ENCODE results near the gene STT3B.

Gene STT3B

GRCh38 chr3:31550452-31551251 is 17.9 kb downstream of the STT3B start:
- no peak for FAIRE-seq
- peak; percentile 27 for DNase-seq (ENCODE audit: low spot score)

GRCh38 chr3:31551646-31552045 is 18.9 kb downstream of the STT3B start:
- DNase-seq (ENCODE audit: low spot score) (no peak), FAIRE-seq (no peak)

- DNase-seq (ENCODE audit: low spot score) (no peak), FAIRE-seq (no peak)
Measured at GRCh38 chr3:31552103-31552502, 19.4 kb downstream of the STT3B start.

GRCh38 chr3:31553258-31553657 is 20.5 kb downstream of the STT3B start:
- FAIRE-seq (no peak), DNase-seq (ENCODE audit: low spot score) (no peak)

DNA sequence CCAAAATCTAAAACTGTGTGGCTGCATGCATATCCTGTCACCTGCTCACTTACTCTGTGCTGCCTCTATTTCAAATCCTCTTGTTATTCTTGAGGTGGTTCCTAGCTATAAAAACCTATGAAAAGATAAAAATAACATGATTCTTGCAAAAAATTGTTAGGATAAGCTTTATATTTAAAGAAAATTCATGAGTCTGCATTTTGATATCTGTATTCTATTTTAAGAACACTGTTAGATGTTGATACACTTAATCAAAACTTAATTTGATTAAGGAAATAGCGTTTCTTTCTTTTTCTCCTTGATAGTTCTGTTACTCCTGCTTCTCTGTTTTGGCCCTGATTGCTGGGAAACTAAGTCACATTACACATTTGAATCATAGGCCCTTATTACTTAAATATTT is 22.5 kb downstream of the STT3B start:
- FAIRE-seq (no peak), DNase-seq (ENCODE audit: low spot score) (no peak)

DNA sequence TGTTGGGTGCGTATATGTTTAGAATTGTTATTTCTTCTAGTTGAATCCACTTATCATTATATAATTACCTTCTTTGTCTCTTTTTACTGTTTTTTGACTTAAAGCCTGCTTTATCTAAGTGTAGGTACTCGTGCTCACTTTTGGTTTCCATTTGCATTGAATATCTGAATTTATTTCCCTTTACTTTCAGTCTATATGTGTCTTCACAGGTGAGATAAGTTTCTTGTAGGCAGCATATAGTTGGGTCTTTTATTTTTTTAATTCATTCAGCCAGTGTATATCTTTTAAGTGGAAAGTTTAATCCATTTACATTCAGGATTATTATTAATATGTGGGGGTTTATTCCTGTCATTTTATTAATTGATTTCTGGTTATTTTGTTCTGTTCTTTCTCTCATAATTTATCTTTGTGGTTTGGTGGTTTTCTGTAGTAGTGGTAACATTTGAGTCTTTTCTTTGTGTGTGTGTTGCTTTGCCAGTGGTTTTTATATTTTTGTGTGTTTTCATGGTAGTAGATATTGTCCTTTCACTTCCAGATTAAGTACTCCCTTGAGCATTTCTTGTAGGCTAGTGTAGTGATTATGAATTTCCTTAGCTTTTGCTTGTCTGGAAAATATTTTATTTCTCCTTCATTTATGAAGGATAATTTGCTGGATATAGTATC is 27.3 kb downstream of the STT3B start:
- DNase-seq (ENCODE audit: low spot score) (no peak), FAIRE-seq (no peak)

- DNase-seq (ENCODE audit: low spot score) (no peak), FAIRE-seq (no peak)
Measured at GRCh38 chr3:31561891-31562290, 29.2 kb downstream of the STT3B start.

DNA sequence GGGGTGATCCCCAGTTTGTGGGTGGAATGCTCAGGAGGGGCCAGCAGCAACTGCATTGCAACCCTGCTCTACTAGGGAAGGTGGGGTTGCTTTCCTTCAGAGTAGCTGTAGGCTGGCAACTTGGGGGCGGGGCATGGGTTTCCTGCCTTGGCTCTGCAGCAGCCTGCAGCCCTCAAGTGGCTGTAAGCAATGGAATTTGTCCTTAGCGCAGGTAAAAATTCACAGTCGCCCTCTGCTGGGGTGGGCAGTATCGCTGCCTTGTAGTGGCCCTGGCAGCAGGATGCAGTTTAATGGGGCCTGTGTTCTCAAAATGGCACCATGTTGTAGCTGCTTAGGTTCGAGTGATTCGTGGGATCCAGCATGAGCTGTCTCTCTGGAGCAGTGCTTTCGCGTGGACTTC is 29.8 kb downstream of the STT3B start:
- FAIRE-seq (no peak), DNase-seq (ENCODE audit: low spot score) (no peak)

DNA sequence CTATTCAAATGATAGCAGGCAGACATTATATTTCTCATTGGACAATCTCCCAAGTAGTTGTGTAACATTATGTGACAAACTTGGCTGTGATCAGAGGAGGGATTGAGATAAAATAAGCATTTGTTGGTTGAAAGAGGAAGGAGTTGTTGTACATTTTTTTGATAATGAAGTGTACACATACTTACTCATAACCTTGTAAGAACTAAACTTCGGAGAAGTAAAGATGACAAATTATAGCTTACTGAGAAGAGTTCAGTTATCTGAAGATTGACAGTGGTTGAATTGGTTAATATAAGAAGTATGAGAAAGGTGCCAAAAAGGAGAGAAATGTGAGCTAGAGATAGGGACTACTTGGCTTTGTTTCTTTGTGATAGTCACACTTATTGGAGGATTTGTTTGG is 32.6 kb downstream of the STT3B start:
- DNase-seq (ENCODE audit: low spot score): no peak
- FAIRE-seq: no peak

- DNase-seq (ENCODE audit: low spot score): no peak
- no peak for FAIRE-seq
Measured at GRCh38 chr3:31567036-31567435, 34.3 kb downstream of the STT3B start.

GRCh38 chr3:31568649-31569048 is 35.9 kb downstream of the STT3B start:
- DNase-seq (ENCODE audit: low spot score): no peak
- FAIRE-seq: no peak

- FAIRE-seq: no peak
- DNase-seq (ENCODE audit: low spot score): no peak
Measured at GRCh38 chr3:31571325-31571724, 38.6 kb downstream of the STT3B start.

GRCh38 chr3:31572236-31573004 is 39.7 kb downstream of the STT3B start:
- DNase-seq (ENCODE audit: low spot score) (no peak), FAIRE-seq (no peak)

DNA sequence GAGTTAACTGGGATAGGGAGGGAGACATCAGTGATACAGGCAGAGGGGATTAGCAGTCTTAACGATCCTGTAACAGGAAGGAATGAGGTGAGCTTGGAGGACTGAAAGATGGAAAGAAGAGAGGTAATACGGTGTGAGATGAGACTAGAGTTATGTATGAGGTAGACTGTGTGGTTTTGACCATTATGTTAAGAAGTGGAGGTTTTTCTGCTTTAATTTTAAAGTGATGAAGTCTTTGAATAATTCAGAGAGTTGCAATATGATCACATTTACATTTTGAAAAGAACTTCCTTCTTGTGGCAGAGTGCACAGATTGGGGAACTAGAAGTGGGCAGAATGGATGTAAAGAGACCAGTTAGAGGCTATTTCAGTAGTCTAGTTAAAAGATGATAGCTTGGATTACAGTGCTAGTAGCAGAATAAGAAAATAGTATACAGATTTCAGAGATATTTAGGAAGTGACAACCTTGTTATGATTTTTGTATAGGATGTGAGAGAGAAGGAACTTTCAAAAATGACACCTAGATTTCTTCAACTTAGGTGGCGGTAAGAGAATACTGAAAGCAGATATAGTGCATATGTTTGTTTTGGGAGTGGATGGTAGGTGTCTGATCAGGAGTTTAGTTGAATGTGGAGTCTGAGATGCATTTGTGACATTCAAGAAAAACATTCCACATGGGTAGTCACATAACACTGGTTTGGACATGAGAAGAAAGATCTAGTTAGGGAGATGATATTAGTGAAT is 40.5 kb downstream of the STT3B start:
- FAIRE-seq (no peak), DNase-seq (ENCODE audit: low spot score) (no peak)

- DNase-seq (ENCODE audit: low spot score) (no peak), FAIRE-seq (no peak)
Measured at GRCh38 chr3:31575448-31575847, 42.7 kb downstream of the STT3B start.

DNA sequence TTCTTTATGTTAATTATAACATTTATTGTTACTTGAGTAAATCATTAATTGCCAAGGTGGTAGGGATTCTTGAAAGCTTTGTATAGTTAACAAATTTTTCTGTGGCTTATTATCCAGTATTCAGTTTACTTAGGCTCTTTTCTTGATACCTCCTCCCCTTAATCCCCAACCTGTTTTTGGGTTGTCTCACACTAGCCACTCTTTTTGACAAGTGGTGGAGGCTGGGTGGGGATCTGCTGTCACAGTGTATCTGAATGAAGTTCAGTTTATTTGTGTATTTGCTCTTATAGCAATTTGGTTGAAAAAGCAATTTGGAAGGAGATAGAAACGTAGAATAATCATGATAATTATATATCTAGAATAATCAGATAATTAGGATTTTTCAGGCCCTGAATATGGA is 43.8 kb downstream of the STT3B start:
- no peak for FAIRE-seq
- DNase-seq (ENCODE audit: low spot score): no peak

- FAIRE-seq: no peak
- no peak for DNase-seq (ENCODE audit: low spot score)
Measured at GRCh38 chr3:31577232-31577631, 44.5 kb downstream of the STT3B start.

DNA sequence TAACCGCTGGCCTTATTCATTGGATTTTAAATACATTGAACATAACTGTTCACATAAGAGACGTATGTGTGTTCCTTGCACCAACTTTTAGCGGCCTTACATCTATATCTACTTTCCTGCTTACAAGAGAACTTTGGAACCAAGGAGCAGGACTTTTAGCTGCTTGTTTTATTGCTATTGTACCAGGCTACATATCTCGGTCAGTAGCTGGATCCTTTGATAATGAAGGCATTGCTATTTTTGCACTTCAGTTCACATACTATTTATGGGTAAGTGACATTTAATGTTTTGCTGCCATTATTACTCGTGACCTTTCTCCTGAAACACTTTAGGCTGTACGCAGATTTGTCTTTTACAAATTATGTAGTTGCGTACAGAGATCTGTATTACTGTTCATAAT is 47.1 kb downstream of the STT3B start:
- FAIRE-seq (no peak), DNase-seq (ENCODE audit: low spot score) (no peak)

DNA sequence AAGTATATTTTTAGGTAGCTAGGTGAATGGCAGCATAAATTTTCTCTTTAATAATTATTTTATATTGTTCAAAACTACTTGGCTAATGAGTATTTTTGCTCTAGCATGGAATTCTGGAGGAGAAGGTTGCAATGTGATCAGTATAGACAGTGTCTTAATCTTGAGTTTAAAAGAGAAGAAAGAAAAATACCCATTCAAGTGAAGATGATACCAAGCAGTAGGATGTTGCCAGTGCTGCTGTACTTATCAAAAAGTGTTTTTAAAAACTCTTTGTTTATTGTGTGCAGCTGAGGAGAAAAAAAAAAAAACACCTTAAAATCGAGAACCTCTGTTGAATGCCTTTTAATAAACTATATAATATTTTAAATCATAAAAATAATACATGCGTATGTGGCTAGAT is 47.9 kb downstream of the STT3B start:
- DNase-seq (ENCODE audit: low spot score) (no peak), FAIRE-seq (no peak)

DNA sequence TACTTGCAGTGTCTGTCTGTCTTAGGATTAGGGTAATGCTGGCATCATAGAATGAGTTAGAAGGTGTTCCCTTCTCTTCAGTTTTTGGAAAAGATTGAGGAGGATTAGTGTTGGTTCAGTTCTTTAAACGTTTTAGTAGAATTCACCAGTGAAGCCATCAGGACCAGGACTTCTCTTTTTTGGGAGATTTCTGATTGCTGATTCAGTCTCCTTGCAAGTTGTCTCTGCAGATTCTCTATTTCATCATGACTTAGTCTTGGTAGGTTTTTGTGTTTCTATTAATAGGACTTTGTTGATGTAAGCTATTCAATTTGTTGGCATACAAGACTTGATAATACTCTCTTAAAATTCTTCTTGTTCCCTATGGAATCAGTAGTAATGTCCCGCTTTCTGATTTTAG is 48.9 kb downstream of the STT3B start:
- FAIRE-seq (no peak), DNase-seq (ENCODE audit: low spot score) (no peak)

DNA sequence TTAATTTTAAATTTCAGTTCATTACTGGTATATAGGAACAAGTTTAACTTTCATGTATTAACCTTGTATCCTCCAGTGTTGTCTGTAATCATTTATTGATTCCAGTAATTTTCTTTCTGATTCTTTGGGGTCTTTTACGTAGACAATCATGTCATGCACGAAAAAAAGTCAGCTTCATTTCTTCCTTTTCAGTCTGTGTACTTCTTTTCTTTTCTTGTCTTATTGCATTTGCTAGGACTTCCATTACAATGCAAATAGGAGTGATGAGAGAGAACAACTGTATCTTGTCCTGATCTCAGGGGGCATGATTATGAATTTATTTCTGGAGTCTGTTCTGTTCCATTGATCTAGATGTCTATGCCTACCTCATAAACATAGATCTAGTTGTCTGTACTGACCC is 56.5 kb downstream of the STT3B start:
- no peak for DNase-seq (ENCODE audit: low spot score)
- FAIRE-seq: no peak

DNA sequence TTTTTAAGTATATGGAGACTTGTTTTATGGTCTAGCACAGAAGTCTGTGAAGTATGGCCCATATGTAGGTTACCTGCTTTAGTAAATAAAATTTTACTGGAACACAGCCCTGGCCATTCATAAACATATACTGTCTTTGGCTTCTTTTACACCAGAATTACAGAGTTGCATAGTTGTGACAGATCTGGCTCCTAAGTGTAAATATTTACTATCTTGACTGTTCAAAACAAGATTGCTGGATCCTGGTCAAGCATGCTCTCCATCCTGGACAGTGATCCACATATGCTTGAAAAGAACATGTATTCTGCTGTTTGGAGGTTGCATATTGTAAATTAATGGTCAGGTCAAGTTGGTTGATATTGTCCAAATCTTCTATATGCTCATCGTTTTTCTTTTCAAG is 57.9 kb downstream of the STT3B start:
- DNase-seq (ENCODE audit: low spot score) (no peak), FAIRE-seq (no peak)

Measured in urothelium cell line (cell line).